Keratinocyte (primary cell): ENCODE data around the gene MMP3. TPM values are rescaled to one million over a fixed set of nuclear protein-coding genes. Genes with fewer than 3 reads are reported as not detected.

ENCODE experiments used
- DNase-seq: peaks from one replicate; pipeline ENCODE4 v3.0.0-alpha.2; 2011; ENCODE audit warnings: low read depth, missing footprints, low spot score
- FAIRE-seq: peaks from 2 replicates; lab custom pipeline; 2011; peaks lifted over from hg19 to GRCh38; lab: Jason Lieb, UNC
- H2AFZ ChIP-seq: 2 replicates; pipeline ENCODE4 v1.6.0; 2012; ENCODE audit warnings: low read length, control low read depth, inconsistent platforms; ENCODE audit not compliant: control insufficient read depth
- H3K27ac ChIP-seq: 2 replicates; pipeline ENCODE4 v1.5.1; 2011; ENCODE audit warnings: low read length; ENCODE audit not compliant: control insufficient read depth, insufficient read depth
- H3K27me3 ChIP-seq: 3 replicates; pipeline ENCODE4 v1.6.0; 2011; ENCODE audit warnings: low read length; ENCODE audit not compliant: control insufficient read depth, insufficient read depth; ENCODE audit errors: extremely low read depth
- H3K36me3 ChIP-seq, 2 experiments: 2 replicates in 1 of 2; 3 replicates in 1 of 2; pipeline ENCODE4 v1.5.1; 2011; ENCODE audit warnings: low read length in 2 of 2, mild to moderate bottlenecking in 1 of 2; ENCODE audit not compliant: control insufficient read depth in 2 of 2, insufficient read depth in 2 of 2; ENCODE audit errors: extremely low read depth in 1 of 2
- H3K4me1 ChIP-seq: 3 replicates; pipeline ENCODE4 v1.5.1; 2011; ENCODE audit warnings: low read length; ENCODE audit not compliant: control insufficient read depth, insufficient read depth; ENCODE audit errors: extremely low read depth
- H3K4me2 ChIP-seq: 3 replicates; pipeline ENCODE4 v1.6.0; 2011; ENCODE audit warnings: low read depth, low read length; ENCODE audit not compliant: control insufficient read depth, insufficient read depth; ENCODE audit errors: extremely low read depth
- H3K4me3 ChIP-seq, 3 experiments: fragments of 200-600 bp in 1 of 3; sonication (generic) in 1 of 3; 2 replicates in 2 of 3; 3 replicates in 1 of 3; pipeline ENCODE4 v1.5.1; 2011 to 2016; ENCODE audit warnings: low read length in 3 of 3, mild to moderate bottlenecking in 3 of 3, control low read depth in 2 of 3, inconsistent platforms in 1 of 3, low read depth in 1 of 3, mixed read lengths in 1 of 3, mixed run types in 1 of 3, moderate library complexity in 1 of 3; ENCODE audit not compliant: control insufficient read depth in 2 of 3, insufficient read depth in 2 of 3; ENCODE audit errors: extremely low read depth in 1 of 3
- H3K79me2 ChIP-seq: 2 replicates; pipeline ENCODE4 v1.6.0; 2012; ENCODE audit warnings: low read length; ENCODE audit not compliant: control insufficient read depth, insufficient read depth
- H3K9ac ChIP-seq: 3 replicates; pipeline ENCODE4 v1.6.0; 2011; ENCODE audit warnings: low read length; ENCODE audit not compliant: control insufficient read depth, insufficient read depth; ENCODE audit errors: extremely low read depth
- H3K9me1 ChIP-seq: 3 replicates; pipeline ENCODE4 v1.6.0; 2011; ENCODE audit warnings: low read length; ENCODE audit not compliant: control insufficient read depth, insufficient read depth; ENCODE audit errors: extremely low read depth
- H3K9me3 ChIP-seq: 2 replicates; pipeline ENCODE4 v1.5.1; 2012; ENCODE audit warnings: low read depth, low read length; ENCODE audit not compliant: control insufficient read depth
- H4K20me1 ChIP-seq: 3 replicates; pipeline ENCODE4 v1.6.0; 2011; ENCODE audit warnings: low read length; ENCODE audit not compliant: control insufficient read depth, insufficient read depth; ENCODE audit errors: extremely low read depth
- EZH2 ChIP-seq: IDR thresholded peaks from one replicate; pipeline ENCODE4 v1.6.1; 2012; ENCODE audit warnings: inconsistent platforms, mild to moderate bottlenecking, low read length, moderate library complexity
- dilution Hi-C: fragments of 300-500 bp; cut with MboI; formaldehyde crosslinking; loops from one replicate; pipeline ENCODE4 v1.7.0; 2020; ENCODE audit warnings: low sequenced_read_pairs; ENCODE audit not compliant: extremely low pct_ligation_motif_present
- polyA plus RNA-seq, 5 experiments: library from polyadenylated mRNA; depleted of rRNA in 3 of 5; stranded (reverse) in 3 of 5; stranded (forward) in 1 of 5; unstranded in 1 of 5; fragments of >200 nt; gene quantifications; 1 replicate in 1 of 5; 2 replicates in 3 of 5; 3 replicates in 1 of 5; pipeline versions ENCODE4 v1.2.1 to v1.2.3, GENCODE V29; 2011 to 2012; ENCODE audit warnings: missing spikeins in 2 of 5, low read depth in 1 of 5, low replicate concordance in 1 of 5
- TF ChIP-seq, protein P1 (sequence below), 3 experiments: IDR thresholded peaks in 1 of 3; conservative IDR thresholded peaks in 1 of 3; optimal IDR thresholded peaks in 1 of 3; 2 replicates in 2 of 3; 3 replicates in 1 of 3; pipeline versions ENCODE3 to v1.5.1; 2011; ENCODE audit warnings: low read length in 3 of 3, mild to moderate bottlenecking in 3 of 3, moderate library complexity in 2 of 3, control low read depth in 1 of 3, inconsistent platforms in 1 of 3; ENCODE audit not compliant: insufficient read depth in 2 of 3; ENCODE audit errors: extremely low read depth in 1 of 3

The MMP3 gene
- polyA plus RNA-seq, 1 donor (not counting 4 experiments of a cell fraction or from before 2014, with no cell fraction given) = 8.3 TPM

DNA sequence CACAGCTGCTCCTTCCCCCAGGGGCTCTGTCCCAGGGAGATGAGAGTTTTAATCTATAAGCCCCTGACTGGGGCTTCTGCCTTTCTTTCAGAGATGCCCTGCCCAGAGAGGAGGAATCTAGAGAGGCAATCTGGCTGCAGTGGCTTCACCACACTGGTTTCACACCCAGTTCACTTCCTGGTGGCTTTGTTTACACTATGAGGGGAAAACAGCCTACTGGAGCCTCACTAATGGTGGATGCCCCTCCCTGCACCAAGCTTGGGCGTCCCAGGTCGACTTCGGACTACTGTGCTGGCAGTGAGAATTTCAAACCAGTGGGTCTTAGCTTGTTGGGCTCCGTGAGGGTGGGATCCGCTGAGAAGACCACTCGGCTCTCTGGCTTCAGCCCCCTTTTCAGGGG, 23.9 kb downstream of the MMP3 start:
- Histone ChIP-seq H4K20me1 (no peaks in the 10 kb centered on the region), H3K27me3 (no peaks in the 10 kb centered on the region), H3K36me3 (no peaks in the 10 kb centered on the region), H3K4me2 (no peak overlapping the region), H3K27ac (no peak overlapping the region), H3K9ac (no peak overlapping the region), H3K4me1 (no peaks in the 10 kb centered on the region), H3K4me3 (no peak overlapping the region), H3K9me1 (no peaks in the 10 kb centered on the region), H2AFZ (no peak overlapping the region), H3K9me3 (no peaks in the 10 kb centered on the region), H3K79me2 (no peaks in the 10 kb centered on the region)
- TF ChIP-seq EZH2 = no peak
- TF ChIP-seq, protein P1, sequence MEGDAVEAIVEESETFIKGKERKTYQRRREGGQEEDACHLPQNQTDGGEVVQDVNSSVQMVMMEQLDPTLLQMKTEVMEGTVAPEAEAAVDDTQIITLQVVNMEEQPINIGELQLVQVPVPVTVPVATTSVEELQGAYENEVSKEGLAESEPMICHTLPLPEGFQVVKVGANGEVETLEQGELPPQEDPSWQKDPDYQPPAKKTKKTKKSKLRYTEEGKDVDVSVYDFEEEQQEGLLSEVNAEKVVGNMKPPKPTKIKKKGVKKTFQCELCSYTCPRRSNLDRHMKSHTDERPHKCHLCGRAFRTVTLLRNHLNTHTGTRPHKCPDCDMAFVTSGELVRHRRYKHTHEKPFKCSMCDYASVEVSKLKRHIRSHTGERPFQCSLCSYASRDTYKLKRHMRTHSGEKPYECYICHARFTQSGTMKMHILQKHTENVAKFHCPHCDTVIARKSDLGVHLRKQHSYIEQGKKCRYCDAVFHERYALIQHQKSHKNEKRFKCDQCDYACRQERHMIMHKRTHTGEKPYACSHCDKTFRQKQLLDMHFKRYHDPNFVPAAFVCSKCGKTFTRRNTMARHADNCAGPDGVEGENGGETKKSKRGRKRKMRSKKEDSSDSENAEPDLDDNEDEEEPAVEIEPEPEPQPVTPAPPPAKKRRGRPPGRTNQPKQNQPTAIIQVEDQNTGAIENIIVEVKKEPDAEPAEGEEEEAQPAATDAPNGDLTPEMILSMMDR (optimal IDR thresholded peaks at IDR 0.05 in 1 of 3, IDR thresholded peaks at IDR 0.05 in 1 of 3, conservative IDR thresholded peaks at IDR 0.05 in 1 of 3; ENCODE audit: extremely low read depth in 1 of 3, insufficient read depth in 2 of 3, low read length in 3 of 3) = no peak
- no peak for FAIRE-seq
- dilution Hi-C loops = no loop called here
- DNase-seq = no peak

DNA sequence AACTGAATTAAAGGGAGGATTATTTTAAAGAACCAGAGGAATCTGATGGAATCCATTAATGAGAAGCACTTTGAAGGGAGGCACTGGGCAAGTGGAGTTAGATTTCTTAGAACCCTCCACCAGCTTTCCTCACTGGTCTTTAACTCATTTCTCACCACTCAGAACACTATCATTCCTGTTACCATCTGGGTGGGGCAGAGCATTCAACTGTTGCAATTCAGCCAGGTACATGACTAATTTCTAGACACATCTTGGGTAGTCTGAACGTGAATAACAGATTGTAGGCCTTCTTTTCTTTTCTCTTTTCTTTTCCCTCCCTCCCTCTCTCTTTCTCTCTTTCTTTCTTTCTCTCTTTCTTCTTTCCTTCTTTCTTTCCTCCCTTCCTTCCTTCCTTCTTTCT, 29.9 kb downstream of the MMP3 start:
- Histone ChIP-seq H3K9me1 (no peaks in the 10 kb centered on the region), H2AFZ (no peak overlapping the region), H3K4me1 (peaks cover 14% of the 10 kb centered on the region), H3K4me2 (peak overlapping the region; percentile 0), H3K27me3 (no peaks in the 10 kb centered on the region), H3K4me3 (no peak overlapping the region), H3K9me3 (no peaks in the 10 kb centered on the region), H3K9ac (no peak overlapping the region), H3K27ac (no peak overlapping the region), H3K36me3 (no peaks in the 10 kb centered on the region), H4K20me1 (no peaks in the 10 kb centered on the region), H3K79me2 (no peaks in the 10 kb centered on the region)
- DNase-seq = no peak
- TF ChIP-seq EZH2 = no peak
- TF ChIP-seq, protein P1 (optimal IDR thresholded peaks at IDR 0.05 in 1 of 3, IDR thresholded peaks at IDR 0.05 in 1 of 3, conservative IDR thresholded peaks at IDR 0.05 in 1 of 3; ENCODE audit: extremely low read depth in 1 of 3, insufficient read depth in 2 of 3, low read length in 3 of 3) = no peak
- FAIRE-seq = peak; percentile 96
- dilution Hi-C loops = no loop called here
